GM10248 (cell line): Measurements from ENCODE around the gene KIAA0825.

Experiments
- CTCF ChIA-PET: fragments of 300-600 bp; sonication (Branson Sonifier 250); formaldehyde crosslinking; extraction: SDS; loops from one replicate; lab custom pipeline; 2021; ENCODE audit warnings: antibody characterized with exemption; lab: Yijun Ruan, JAX
- POLR2A ChIA-PET: fragments of 350-650 bp; sonication (Branson Sonifier 250); formaldehyde crosslinking; extraction: SDS; loops from one replicate; lab custom pipeline; 2020; ENCODE audit warnings: antibody characterized with exemption; lab: Yijun Ruan, JAX
- DNase-seq: peaks from one replicate; pipeline ENCODE4 v3.0.0; 2012; ENCODE audit errors: extremely low spot score
- CTCF ChIP-seq: IDR thresholded peaks from 2 replicates; pipeline ENCODE4 v1.5.1; 2012; ENCODE audit warnings: mild to moderate bottlenecking, low read depth; ENCODE audit errors: extremely low read depth, missing control alignments, control extremely low read depth

KIAA0825 gene

GRCh38 chr5:94250985-94251384, 367.4 kb downstream of the KIAA0825 start:
- ChIA-PET CTCF (interaction anchor here (1.7 kb wide), 1 partner anchor 23 kb away, joined by 3 read pairs; no protein-coding TSS in a partner anchor), POLR2A (no interaction called here)
- DNase-seq: no peak
- no peak for TF ChIP-seq CTCF

GRCh38 chr5:94249430-94249829, 369.0 kb downstream of the KIAA0825 start:
- ChIA-PET POLR2A (no interaction called here), CTCF (interaction anchor here (1.7 kb wide), 1 partner anchor 21 kb away, joined by 3 read pairs; no protein-coding TSS in a partner anchor)
- no peak for DNase-seq
- TF ChIP-seq CTCF: no peak

- no peak for DNase-seq
- no peak for TF ChIP-seq CTCF
- CTCF ChIA-PET: interaction anchor here (1.2 kb wide), 1 partner anchor 11 kb away, joined by 5 read pairs; no protein-coding TSS in a partner anchor
- POLR2A ChIA-PET: no interaction called here
Observed at GRCh38 chr5:94248175-94248875, 370.1 kb downstream of the KIAA0825 start.

GRCh38 chr5:94245608-94246007, 372.8 kb downstream of the KIAA0825 start:
- POLR2A ChIA-PET: no interaction called here
- CTCF ChIA-PET: interaction anchor here (2.7 kb wide), 1 partner anchor 14 kb away, joined by 6 read pairs; no protein-coding TSS in a partner anchor
- TF ChIP-seq CTCF: no peak
- no peak for DNase-seq

- TF ChIP-seq CTCF: no peak
- ChIA-PET POLR2A (no interaction called here), CTCF (interaction anchor here (2.7 kb wide), 1 partner anchor 14 kb away, joined by 6 read pairs; no protein-coding TSS in a partner anchor)
- DNase-seq: no peak
Observed at GRCh38 chr5:94244921-94245320, 373.5 kb downstream of the KIAA0825 start.

- POLR2A ChIA-PET: no interaction called here
- no peak for DNase-seq
- TF ChIP-seq CTCF: no peak
- CTCF ChIA-PET: interaction anchor here (0.9 to 2.7 kb wide), 3 partner anchors 9 to 12 kb away, joined by 3 to 6 read pairs (median 6); no protein-coding TSS in a partner anchor
Observed at GRCh38 chr5:94243612-94244011, 374.8 kb downstream of the KIAA0825 start.
